ENCODE data around the gene TOMM34. TPM values are rescaled to one million over a fixed set of nuclear protein-coding genes. Genes with fewer than 3 reads are reported as not detected.

Gene TOMM34
- total and polyA plus RNA-seq, 2 of the 13 experiments (the other 11 are each of a cell fraction or from before 2014, with no cell fraction given): 36.2 to 52.0 TPM

DNA sequence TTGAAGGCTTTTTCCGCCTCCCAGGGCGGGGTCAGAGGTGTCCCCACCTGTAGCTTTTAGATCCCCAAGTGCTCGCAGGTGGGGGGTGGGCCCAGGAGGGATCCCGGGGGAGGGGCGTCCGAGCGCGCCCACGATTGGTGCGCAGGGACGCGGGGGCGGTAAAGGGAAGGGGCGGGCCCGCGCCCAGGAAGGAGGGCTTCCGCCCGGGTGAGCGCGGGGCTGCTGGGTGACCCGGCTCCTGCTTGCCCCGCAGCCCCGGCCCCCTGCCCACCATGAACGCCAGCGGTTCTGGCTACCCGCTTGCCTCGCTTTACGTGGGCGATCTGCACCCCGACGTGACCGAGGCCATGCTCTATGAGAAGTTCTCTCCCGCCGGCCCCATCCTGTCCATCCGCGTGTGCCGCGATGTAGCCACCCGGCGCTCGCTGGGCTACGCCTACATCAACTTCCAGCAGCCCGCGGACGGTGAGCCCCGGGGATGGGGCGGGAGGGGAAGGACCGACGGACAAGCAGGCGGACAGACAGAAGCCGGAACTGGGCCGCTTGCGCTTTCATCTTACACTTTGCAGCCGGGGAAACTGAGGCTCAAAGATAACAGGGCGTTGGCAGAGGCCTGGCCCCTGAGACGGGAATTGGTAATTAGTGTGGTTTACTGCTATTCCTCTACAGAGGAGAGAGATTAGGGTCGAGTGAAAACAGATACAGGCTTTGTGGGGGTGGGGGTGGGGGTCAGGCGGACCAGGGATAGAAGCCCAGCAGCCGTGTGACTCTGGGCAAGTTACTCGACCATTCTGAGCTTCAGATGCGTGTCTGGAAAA is 50.1 kb downstream of the TOMM34 start, which contains the start of gene PABPC1L (continued):
- TF ChIP-seq, protein P1, sequence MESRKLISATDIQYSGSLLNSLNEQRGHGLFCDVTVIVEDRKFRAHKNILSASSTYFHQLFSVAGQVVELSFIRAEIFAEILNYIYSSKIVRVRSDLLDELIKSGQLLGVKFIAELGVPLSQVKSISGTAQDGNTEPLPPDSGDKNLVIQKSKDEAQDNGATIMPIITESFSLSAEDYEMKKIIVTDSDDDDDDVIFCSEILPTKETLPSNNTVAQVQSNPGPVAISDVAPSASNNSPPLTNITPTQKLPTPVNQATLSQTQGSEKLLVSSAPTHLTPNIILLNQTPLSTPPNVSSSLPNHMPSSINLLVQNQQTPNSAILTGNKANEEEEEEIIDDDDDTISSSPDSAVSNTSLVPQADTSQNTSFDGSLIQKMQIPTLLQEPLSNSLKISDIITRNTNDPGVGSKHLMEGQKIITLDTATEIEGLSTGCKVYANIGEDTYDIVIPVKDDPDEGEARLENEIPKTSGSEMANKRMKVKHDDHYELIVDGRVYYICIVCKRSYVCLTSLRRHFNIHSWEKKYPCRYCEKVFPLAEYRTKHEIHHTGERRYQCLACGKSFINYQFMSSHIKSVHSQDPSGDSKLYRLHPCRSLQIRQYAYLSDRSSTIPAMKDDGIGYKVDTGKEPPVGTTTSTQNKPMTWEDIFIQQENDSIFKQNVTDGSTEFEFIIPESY (CRISPR knock-in tag; IDR thresholded peaks at IDR 0.05): 0 out of 2 replicates have a peak, but pooled peaks have one; percentile 28
- peak; percentile 93; the same call in 1 of the 2 replicates for TF ChIP-seq CBX5 (CRISPR knock-in tag; IDR thresholded peaks at IDR 0.05; ENCODE audit: borderline replicate concordance)
- TF ChIP-seq, protein P2, sequence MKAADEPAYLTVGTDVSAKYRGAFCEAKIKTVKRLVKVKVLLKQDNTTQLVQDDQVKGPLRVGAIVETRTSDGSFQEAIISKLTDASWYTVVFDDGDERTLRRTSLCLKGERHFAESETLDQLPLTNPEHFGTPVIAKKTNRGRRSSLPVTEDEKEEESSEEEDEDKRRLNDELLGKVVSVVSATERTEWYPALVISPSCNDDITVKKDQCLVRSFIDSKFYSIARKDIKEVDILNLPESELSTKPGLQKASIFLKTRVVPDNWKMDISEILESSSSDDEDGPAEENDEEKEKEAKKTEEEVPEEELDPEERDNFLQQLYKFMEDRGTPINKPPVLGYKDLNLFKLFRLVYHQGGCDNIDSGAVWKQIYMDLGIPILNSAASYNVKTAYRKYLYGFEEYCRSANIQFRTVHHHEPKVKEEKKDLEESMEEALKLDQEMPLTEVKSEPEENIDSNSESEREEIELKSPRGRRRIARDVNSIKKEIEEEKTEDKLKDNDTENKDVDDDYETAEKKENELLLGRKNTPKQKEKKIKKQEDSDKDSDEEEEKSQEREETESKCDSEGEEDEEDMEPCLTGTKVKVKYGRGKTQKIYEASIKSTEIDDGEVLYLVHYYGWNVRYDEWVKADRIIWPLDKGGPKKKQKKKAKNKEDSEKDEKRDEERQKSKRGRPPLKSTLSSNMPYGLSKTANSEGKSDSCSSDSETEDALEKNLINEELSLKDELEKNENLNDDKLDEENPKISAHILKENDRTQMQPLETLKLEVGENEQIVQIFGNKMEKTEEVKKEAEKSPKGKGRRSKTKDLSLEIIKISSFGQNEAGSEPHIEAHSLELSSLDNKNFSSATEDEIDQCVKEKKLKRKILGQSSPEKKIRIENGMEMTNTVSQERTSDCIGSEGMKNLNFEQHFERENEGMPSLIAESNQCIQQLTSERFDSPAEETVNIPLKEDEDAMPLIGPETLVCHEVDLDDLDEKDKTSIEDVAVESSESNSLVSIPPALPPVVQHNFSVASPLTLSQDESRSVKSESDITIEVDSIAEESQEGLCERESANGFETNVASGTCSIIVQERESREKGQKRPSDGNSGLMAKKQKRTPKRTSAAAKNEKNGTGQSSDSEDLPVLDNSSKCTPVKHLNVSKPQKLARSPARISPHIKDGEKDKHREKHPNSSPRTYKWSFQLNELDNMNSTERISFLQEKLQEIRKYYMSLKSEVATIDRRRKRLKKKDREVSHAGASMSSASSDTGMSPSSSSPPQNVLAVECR (CRISPR knock-in tag; IDR thresholded peaks at IDR 0.05; ENCODE audit: borderline replicate concordance): peak; percentile 97
- TF ChIP-seq ZNF329 (CRISPR knock-in tag; IDR thresholded peaks at IDR 0.05; ENCODE audit: low read depth): 0 out of 2 replicates have a peak, but pooled peaks have one; percentile 32
- TF ChIP-seq ZC3H4 (CRISPR knock-in tag; IDR thresholded peaks at IDR 0.05; ENCODE audit: borderline replicate concordance): peak; percentile 96
- TF ChIP-seq, protein P3, sequence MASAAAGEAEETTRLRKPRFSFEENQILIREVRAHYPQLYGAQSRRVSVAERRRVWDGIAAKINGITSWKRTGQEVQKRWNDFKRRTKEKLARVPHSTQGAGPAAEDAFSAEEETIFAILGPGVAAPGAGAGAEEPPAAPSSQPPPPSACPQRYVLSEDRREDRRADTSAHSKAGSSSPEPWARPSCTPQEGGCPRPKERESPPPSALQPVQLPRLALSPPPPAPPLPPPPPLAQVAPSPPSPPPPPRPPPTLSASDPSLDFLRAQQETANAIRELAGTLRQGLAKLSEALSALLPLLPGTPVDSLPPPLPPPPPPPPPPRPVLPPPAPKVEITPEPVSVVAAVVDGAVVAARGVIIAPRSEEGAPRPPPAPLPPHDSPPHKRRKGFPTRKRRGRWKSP (CRISPR knock-in tag; IDR thresholded peaks at IDR 0.05): peak; percentile 72; the same call in 1 of the 2 replicates
- TF ChIP-seq, protein P4, sequence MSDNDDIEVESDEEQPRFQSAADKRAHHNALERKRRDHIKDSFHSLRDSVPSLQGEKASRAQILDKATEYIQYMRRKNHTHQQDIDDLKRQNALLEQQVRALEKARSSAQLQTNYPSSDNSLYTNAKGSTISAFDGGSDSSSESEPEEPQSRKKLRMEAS (IDR thresholded peaks at IDR 0.05): peak; percentile 69; the same call in 1 of the 2 replicates
- TF ChIP-seq, protein P5, sequence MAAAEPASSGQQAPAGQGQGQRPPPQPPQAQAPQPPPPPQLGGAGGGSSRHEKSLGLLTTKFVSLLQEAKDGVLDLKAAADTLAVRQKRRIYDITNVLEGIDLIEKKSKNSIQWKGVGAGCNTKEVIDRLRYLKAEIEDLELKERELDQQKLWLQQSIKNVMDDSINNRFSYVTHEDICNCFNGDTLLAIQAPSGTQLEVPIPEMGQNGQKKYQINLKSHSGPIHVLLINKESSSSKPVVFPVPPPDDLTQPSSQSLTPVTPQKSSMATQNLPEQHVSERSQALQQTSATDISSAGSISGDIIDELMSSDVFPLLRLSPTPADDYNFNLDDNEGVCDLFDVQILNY (CRISPR knock-in tag; conservative IDR thresholded peaks at IDR 0.05): peak; percentile 66
- TF ChIP-seq, protein P6, sequence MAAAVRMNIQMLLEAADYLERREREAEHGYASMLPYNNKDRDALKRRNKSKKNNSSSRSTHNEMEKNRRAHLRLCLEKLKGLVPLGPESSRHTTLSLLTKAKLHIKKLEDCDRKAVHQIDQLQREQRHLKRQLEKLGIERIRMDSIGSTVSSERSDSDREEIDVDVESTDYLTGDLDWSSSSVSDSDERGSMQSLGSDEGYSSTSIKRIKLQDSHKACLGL (CRISPR knock-in tag; IDR thresholded peaks at IDR 0.05): peak; percentile 95
- TF ChIP-seq NFYC (CRISPR knock-in tag; IDR thresholded peaks at IDR 0.05): peak; percentile 75
- no peak for TF ChIP-seq GLI4 (CRISPR knock-in tag; IDR thresholded peaks at IDR 0.05; ENCODE audit: borderline replicate concordance)
- peak; percentile 62; the same call in 1 of the 2 replicates for TF ChIP-seq ZNF180 (CRISPR knock-in tag; IDR thresholded peaks at IDR 0.05; ENCODE audit: borderline replicate concordance, low read depth)
- TF ChIP-seq RBM39 (IDR thresholded peaks at IDR 0.05; ENCODE audit: low read depth, low read length, poor library complexity, severe bottlenecking): peak; percentile 77
- no peak for TF ChIP-seq EEA1 (CRISPR knock-in tag; IDR thresholded peaks at IDR 0.05; ENCODE audit: borderline replicate concordance)
- TF ChIP-seq ZNF430 (CRISPR knock-in tag; IDR thresholded peaks at IDR 0.05): peak; percentile 68; the same call in 1 of the 2 replicates
- peak; percentile 72 for TF ChIP-seq YY1 (IDR thresholded peaks at IDR 0.05; ENCODE audit: insufficient read depth, insufficient replicate concordance, low read depth, low read length)
- TF ChIP-seq HDAC1 (CRISPR knock-in tag; IDR thresholded peaks at IDR 0.05): peak; percentile 94
